Globus pallidus (tissue), 1 donor: ENCODE measurements around the gene GPC1.
A peak's percentile ranks its signal among the peaks of the same experiment; 100 is the strongest.

Experiments used
- DNase-seq: peaks from one replicate; pipeline ENCODE4 v3.0.0-alpha.2; 2015; ENCODE audit warnings: low spot score

The GPC1 gene

DNA sequence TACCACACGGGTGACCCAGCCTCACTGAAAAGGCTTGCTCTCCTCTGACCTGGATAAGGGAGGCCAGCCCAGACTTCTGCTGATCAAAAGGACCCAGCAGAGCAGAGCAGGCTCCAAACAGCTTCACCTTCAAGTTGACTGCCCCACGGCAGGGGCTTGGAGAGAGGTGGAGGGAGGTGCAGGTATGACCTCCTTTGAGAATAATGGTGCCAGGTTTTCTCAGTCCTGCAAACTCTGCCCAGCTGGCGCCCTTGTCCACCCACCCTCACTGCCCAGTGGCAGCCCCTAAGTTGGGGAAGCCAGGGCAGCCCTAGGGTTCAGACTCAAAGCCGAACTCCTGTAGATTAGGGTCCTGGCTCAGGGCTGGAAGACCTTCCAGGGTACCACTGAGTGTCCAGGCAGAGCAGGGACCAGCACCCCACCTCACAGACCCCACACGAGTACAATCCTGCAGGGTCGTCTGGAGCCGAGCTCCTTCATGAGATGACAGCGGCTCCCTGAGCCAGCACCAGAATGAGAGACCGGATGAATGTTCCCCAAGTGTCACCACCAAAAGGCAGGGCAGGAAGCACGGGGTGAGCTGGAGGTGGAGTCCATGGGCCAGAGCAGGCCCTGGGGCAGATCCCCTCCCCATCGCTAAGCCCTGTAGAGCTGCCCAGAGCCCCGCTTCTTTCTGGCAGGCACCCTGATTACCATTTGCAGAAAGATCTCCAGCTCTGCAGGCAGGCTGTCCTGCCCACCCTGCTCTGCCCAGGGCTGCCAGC is 3.6 kb upstream of the GPC1 start:
- DNase-seq, result no peak

DNA sequence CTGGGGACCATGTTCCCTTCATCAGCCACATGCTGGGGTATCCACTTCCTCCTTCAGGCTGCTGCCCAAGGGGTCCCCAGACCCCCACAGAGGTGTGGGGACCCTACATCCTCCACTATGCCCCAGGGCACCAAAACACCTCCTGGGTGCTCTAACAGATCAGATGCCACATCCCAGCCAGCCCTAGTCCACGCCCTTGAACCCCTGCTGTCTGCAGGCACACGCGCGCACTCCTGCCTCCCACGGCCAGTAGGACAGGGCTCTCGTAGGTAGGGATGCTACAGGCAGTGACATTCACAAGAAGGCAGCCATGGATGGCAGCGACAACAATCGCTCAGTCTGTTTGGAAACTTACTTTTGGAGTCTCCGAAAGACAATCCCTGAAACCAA is 3.0 kb upstream of the GPC1 start:
- DNase-seq, result no peak

DNA sequence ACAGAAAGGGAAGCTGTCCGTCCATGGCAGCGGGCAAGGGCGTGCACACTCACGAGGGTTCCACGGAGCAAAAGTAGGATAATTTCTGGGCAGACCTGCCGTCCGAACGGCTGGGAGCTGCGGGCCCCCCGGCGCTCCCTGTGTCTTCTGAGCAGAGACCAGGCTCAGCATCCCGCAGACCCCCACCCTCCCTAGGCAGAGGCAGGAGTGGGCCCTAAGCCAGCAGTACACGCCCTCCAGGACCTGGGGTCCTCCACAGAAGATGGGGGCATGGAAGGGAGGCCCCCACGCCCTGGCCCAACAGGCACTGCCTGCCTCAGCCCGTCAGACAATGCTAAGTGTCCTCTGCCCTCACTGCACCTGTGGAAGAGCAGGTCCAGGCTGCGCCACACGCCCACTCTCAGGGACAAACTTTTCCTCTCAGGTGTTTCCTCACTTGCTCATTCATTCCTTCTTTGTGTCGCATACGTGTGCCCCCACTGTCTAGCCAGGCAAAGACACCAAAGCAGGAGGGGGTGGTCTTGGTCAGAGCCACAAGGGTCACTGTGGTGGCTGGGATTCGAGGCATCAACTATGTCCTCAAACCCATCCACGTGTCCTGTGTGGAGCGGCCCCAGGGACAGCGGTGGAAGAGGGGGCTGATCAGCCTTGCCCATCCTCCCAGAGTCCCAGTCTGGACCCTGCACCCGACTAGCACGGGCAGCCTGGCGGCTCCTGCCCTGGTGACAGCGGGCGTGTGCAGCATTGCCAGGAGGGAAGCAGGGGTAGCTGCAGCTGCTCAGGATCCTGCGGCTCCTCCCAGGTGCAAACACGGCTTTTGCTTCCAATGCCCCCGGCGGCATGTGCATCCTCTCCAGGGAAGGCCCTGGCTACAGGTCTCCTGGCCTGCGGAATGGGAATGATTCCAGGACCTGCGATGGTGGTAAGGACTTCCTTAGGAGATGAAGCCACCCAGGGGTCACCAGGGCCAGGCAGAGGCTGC is 2.4 kb upstream of the GPC1 start:
- no peak for DNase-seq

DNA sequence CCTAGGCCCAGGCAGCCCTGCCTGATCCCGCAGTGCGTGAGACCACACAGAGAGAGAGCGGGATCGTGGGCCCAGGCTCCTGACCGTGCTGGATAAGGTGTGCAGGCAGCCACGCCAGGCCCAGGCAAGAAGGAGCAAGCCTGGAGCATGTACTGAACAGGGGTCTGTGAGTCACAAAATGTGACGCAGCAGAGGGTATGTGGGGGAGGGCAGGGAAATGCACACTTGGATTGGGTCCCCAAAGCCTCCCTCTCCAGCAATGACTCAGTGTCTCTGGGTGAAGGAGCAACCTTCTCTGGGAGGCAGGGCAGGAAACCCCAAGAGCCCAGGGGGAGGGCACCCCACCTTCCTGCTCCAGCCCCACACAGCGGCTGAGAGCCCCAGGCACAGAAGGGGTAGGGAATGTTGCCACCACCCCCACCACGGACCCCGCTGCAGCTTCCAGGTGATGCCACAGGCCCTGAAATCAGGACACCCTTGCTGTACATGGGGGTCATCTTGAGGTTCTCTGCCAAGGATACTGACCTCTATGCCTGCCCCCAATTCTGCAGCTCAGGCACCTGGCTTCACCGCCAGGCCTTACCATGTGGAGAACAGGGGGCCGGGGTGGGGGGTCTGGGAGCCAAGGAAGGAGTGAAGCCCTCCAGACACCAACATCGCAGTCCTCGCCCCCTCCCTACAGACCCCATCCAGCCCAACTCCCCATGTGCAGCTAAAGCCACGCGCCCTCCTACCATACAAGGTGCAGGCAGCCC is 1.3 kb upstream of the GPC1 start:
- DNase-seq, result no peak

DNA sequence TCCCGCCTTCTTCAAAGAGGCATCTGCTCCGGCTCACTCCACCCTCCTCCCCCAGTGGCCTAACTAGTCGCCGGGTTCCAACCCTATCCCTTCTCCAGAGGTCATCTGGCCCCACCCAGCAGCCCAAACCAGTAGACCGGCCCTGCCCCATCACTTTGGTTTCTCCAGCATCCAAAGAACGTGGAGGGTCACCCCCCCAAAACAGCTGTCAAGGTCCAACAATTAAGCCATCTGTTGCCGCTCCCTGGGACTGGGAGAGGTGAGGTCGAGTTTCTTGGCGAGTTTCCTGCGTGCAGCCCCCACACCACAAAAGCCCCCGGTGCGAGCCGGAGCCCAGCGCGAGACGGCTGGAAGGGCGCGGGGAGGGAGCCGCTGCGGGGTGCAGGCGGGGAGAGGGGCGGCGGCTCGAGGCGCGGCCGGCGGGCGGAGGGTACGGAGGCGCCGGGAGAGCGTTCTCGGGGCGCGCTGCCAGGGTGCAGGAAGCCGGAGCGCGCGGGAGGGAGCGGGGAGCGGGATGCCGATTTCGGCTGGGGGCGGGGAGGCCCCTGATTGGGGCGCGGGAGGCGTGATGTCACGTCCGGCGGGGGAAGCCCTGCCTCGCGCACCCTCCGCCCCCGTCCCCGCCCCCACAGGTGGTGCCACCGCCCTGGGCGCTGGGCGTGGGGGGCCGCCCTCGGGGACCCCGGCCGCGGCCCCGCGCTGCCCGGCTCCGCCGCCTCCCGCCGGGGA is 571 bp upstream of the GPC1 start:
- DNase-seq, result peak; percentile 82

DNA sequence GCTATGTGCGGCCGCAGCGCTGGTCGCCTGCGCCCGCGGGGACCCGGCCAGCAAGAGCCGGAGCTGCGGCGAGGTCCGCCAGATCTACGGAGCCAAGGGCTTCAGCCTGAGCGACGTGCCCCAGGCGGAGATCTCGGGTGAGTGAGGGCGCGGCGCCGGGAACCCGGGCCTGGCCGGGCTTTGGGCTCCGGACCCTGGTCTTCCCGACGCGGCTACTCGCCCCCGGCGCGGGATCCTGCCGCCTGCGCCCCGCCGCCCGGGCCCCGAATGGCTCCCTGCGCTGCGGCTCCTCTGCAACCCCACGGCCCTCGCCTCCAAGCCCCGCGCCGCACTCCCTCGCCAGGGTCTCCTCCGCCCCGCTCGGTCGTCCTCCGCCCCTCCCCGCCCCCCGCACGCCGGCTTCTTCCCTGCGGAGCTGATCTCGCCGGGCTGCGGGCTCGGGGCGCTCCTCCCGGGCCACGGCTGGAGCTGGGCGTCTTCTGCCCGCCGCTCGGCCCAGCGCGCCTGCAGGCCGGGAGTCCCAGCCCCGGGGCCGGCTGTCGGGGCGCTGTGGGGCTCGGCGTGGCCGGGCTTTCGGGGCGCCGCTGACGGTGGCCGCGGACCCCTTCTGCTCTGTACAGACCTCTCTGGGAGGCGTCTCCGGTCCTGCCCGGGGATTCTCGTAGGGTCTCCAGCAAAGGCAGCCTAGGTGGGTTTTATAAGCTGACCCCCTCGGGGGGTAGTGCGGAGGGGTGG is 652 bp downstream of the GPC1 start:
- no peak for DNase-seq

DNA sequence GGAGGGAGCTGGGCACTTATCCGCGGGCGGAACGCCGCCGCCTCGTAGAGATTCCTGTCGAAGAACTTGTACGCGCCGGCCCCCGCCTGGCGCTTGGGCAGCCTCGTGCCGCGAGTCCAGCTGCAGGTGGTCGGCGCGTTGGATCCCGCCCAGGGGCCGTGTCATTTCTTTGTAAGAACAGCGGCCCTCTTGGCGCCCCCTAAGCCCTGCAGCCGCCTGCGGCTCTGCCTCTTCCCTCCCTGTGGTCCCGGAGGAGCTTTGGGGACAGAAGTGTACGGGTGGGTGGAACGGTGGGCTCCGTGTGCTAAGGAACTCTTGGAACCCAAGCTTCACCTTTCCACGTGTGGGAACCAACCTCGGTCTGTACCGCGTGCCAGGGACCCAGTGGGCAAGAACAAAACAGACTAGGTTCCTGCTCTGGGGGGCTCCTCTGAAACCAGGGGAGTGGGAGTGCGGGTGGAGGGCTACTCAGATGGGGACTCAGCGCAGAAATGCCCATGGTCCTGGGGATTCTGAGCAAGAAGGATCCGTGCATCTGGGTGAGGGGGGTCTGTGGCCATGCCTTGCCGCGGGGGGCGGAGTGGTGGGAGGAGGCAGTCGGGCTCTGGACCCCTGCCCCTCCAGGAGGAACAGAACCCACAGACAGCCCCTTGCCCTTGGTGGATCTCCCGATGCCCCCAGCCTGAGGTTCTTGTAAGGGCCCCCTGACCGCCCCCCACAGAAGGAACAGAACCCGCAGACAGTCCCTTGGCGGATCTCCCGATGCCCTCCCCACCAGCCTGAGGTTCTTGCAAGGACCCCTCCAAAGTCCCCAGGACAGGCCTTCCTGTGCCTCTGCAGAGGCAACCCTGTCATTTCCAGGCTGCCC is 1.5 kb downstream of the GPC1 start:
- DNase-seq, result no peak

DNA sequence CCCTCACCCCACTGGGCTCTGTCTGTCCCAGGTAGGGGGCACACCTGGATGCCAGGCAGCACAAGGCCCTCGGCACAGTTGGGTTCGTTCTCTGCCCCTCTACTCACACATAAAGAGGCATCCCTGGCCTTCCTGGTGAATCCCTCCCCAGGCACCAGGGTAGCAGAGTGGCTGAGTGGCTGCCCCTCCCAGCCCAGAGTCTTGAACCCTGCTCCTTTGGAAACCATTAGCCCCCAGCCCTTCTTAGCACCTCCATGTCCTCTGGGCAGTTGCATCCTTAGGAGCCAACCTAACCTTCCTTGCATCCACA is 2.0 kb downstream of the GPC1 start:
- no peak for DNase-seq

DNA sequence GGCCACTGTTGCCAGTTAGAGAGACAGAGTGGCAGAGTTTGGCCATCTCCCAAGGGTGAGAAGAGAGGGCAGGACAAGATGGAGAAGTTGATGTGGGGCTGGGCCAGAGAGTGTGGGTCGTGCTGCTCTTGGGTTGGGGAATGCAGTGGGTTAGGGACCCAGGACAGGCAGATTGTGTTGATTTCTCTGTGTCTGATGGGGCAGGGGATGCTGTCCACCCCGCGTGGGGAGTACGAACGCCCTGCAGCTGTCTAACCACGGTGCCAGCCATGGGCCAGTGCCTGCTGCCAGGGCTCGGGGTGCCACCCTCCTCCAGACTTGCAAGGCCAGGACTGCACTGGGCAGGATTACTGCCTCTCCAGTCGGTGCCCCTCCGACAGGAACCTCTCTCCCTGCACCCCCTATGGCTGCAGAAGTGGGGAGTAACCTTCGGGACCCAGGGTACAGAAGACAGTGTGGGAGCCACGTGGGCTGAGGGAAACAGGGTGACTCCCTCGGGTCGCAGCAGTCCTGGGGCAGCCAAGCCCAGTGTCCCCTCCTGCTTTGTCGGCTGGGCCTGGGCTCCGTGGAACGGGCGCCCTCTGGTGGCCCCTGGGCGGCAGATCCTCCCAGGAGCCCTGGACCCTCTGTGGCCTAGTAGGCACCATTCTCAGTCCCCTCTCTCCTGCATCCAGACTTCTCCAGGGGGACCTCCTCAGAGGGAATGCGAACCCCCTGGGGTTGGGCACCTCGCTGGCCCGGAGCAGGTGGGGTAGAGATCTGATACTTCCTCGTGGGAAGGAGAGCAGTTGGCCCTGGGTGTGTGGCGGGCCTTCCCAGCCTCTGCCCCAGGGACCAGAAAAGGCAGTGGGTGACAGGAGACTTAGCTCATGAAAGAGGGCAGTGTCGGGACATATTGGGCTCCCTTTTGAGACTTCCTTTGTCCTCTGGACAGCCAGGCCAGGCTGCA is 2.7 kb downstream of the GPC1 start:
- peak; percentile 84 for DNase-seq

DNA sequence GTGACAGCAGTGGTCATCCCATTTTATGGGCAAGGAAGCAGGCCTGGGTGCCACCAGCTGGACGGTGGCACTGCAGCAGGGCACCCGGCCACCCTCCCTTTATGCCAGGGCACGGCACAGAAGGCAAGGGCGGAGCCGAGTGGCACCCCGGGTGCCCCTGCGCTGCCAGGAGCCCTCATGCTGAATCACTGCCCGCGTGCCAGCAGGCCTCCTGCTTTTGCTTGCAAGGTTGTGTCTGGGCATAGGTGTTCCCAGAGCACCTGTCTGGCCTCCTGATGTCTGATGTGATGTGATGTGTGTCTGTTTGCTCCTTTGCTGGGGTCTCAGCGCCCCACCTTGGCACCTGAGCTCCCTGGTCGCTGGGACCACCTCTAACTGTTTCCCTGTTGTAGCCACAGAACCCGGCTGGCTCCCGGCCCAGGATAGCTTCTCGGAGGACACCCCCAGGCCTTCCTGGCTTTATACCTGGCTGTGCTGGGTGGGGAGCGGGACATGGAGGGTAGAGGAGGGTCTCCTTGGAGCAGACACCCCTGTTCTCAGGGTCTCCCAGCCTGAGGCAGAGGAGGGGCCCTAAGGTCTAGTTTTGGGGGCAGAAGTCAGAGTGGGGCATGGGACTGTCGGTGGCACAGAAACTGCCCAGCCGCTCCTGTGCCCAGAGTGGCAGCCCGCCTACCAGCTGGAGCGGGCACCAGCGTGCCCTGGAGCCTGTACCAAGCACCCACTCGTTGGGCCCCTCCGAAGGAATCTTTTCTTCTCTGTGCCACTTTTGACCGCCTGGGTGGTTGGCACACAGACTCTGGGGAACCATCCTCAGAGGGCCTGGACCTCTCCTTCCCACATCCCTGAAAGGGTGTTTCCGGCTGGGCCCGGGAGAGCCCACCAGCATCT is 3.6 kb downstream of the GPC1 start:
- no peak for DNase-seq

DNA sequence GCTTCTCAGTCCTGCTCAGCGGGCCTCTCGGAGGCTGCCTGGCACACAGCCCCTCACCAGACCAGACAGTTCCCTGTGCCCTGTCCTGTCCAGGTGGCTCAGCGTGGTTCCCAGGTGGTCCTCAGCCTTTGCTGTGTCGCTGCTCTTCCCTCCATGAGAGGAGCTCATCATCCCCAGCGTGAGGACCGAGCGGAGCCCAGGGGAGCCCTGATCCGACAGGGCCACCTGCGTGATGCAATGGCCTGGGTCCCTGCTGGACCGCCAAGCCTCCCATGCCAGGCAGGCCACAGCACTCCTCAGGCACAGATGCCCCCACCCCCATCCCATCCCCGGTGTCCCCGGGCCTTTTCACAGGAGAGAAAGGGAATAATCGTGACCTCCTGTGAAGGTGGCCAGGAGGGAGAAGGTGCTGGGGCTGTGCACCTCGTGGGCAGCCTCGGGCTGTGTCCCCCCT is 4.3 kb downstream of the GPC1 start:
- no peak for DNase-seq

DNA sequence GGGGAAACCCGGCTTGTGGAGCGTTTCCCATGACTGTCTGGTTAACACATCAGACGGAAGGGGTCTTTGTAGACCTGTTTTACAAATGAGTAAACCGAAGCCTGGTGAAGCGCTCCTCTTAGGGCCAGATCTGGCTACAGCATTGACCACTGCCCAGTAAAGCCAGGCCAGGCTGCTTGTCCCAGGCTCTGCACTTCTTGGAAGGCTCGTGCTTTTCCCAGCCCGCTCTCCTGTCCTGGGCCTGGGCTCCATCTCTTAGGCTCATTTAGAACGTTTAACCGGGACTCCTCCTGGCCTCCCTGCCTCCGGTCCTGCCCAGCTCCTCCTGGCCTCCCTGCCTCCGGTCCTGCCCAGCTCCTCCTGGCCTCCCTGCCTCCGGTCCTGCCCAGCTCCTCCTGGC is 4.8 kb downstream of the GPC1 start:
- no peak for DNase-seq

DNA sequence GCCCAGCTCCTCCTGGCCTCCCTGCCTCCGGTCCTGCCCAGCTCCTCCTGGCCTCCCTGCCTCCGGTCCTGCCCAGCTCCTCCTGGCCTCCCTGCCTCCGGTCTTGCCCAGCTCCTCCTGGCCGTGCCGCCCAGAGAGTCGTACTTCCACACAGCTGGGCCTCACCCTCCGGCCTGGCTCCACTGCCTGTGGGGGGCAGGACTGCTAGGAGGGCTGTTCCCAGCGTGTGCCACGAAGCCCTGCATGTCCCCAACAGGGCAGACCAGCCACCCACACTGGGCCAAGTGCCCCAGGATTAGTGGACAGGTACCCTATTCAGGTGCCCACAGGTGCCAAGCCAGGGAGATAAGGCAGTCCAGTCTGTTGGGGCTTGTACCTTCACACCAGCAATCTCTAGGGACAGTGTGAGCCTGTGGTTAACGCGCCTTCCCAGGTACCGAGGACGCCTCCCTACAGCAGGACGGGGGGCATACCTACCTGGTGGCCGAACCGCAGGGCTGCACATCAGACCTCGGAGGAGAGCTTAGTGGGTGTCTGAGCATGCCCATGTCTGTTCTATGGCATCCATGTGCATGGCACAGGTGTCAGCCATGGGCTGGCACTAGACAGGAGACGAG is 5.3 kb downstream of the GPC1 start:
- no peak for DNase-seq

DNA sequence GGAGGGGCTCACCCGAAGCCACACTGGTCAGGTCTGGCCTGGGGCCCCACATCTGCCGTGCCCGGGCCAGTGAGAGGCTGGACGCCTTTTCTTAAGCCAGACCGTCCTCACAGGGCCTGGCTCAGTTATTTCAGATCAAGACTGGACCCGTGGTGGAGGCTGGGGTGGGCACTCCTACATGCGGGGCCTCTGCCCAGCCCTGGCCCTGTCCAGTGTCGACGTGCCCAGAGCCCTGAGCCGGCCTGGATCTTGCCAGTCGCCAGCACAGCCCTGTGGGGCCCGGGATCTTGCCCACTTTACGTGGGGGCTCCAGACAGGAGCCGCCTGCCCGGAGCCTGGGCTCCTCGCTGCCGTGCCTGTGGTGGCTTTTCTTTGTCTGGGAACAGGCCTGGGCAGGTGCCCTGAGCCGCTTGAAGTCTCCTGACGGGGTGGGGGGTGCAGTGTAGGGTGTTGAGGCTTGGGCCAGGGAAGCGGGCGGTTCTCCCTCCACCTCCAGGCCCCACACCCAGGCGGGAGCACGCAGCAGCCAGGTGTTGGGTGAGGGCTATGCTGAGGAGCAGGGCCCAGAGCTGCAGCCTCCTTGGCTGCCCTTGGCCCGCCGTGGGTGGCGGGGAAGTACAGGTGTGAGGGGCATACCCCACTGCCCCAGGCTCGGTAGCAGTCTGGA is 6.0 kb downstream of the GPC1 start:
- DNase-seq, result no peak

DNA sequence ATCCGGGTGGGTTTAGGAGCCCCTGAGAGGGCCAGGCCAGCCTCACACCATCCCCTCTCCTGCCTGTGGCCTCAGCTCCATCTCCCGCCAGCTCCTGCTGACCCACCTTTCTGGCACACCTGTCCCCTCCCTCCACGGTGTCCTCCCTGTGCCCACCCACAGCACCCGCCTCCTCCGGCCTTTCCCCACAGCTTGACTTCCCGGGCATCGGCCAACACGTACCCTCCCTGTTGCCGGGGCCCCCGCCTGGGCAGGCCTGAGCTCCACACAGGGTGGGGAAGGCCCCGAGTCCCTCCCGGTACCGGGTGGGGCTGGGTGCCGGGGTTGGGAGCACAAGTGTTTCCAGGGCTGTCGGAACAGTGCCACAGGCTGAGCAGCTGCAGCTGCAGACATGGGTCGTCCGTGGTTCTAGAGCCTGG is 6.5 kb downstream of the GPC1 start:
- no peak for DNase-seq

DNA sequence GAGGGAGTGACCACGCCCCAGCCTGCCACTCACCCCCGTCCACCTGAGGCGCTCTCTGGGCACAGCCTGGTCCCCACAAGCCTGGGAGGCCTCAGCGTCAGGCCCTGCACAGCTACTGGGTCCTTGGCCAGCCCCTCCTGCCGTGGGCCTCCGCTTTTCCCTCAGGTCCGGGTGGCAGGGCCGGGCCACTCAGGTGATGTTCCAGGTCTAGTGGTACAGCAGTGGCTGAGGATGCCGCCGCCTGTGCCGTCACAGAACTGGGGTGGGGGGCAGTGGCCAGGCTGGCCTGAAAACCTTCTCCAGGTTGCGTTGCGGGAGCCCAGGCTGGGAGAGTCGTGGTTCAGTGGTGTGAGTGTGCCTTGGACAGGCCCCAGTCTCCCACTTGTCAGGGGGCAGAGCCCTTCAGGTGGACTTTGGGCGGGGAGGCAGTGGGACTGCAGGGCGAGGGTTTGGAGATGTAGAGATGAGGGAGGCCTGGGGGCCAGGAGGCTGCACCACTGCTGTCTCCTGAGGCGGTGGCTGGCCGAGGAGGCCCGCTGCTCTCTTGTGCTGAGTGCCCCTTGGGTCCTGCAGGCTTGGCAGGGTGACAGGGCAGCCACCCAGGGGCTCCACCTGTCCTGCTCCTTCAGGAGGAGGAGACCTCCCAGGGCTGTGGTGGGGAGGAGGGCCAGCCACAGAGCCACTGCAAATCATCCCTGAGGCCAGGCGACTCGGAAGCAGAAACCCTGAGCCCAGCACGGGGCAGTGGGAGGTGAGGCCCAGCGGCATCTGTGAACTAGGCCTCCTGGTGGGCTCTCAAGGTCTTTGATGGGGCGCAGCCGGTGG is 7.6 kb downstream of the GPC1 start:
- DNase-seq, result no peak
